Ishikawa (cell line): Measurements from ENCODE around the gene TUBE1.

Experiments used
- FOXM1 ChIP-seq: IDR thresholded peaks from 2 replicates; pipeline ENCODE4 v1.6.1; 2012; ENCODE audit warnings: low read depth, borderline replicate concordance
- TF ChIP-seq, protein P1 (sequence below): IDR thresholded peaks from 2 replicates; pipeline ENCODE4 v1.6.1; 2012

DNA sequence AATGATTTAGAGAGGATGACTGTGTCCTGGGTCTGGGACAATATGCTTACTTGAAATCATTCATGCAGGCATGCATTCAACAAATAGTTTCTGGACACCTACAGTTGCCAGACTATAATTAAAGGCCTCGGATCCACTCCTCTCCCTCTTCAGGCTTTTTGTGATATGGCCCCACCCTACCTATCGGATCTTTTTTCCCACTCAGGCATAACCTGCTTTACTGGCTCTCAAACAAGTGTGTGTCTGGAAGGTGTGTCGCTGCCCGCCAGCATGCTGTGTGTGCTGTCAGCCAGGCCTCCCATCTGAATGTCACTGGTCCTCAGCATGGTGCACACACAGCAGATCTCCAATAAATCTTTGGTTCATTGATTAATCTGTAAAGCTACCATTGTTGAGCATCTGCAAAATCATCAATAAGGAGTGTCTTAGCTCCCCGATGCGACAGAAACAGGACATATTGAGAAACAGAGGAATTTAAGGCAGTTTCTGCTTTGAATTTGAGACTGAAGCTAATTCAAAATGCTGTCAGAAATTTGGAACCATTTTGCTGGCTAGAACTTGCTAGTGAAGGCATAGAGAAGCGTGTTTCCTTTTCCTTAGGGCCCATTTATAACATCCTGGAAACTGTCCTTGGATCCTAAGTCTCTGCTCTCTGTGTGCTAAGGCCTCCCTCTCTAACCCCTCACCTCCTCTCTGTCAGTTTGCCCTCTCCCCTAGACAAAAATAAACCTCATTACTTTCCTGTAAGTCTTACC, 56.9 kb downstream of the TUBE1 start:
- TF ChIP-seq FOXM1: no peak
- TF ChIP-seq, protein P1, sequence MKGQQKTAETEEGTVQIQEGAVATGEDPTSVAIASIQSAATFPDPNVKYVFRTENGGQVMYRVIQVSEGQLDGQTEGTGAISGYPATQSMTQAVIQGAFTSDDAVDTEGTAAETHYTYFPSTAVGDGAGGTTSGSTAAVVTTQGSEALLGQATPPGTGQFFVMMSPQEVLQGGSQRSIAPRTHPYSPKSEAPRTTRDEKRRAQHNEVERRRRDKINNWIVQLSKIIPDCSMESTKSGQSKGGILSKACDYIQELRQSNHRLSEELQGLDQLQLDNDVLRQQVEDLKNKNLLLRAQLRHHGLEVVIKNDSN: no peak
